Limb (tissue), 2 donors: ENCODE results near the gene BOLA3.
"Not testable (repeated sequence)": the region's sequence is repeated elsewhere in the genome, so short reads cannot be mapped to it uniquely, and the experiment has no call there.

Experiments
- DNase-seq, 2 donors: peaks; one replicate each; pipeline ENCODE4 v3.0.0-alpha.2; 2016; ENCODE audit errors: extremely low spot score in 2 of 2

BOLA3 gene

DNA sequence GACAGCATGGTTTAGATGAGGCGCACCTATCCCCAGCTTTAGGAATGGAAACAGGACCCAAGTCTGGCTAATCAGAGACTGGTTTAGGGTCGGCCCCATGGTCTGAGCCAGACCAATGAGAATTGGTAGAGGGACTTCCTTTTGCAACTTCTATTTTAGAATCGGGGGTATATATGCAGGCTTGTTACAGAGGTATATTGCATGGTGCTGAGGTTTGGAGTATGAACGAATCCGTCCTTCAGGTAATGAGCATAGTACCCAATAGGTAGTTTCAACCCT, 1.5 kb upstream of the BOLA3 start:
- DNase-seq = no peak

- DNase-seq = no peak
Measured at GRCh38 chr2:74148457-74149246, 940 bp upstream of the BOLA3 start.

- DNase-seq = no peak
Measured at GRCh38 chr2:74146929-74147726, 584 bp downstream of the BOLA3 start.

GRCh38 chr2:74142340-74142739, 5.4 kb downstream of the BOLA3 start:
- no peak for DNase-seq

- no peak for DNase-seq
Measured at GRCh38 chr2:74138600-74139323, 8.9 kb downstream of the BOLA3 start.

DNA sequence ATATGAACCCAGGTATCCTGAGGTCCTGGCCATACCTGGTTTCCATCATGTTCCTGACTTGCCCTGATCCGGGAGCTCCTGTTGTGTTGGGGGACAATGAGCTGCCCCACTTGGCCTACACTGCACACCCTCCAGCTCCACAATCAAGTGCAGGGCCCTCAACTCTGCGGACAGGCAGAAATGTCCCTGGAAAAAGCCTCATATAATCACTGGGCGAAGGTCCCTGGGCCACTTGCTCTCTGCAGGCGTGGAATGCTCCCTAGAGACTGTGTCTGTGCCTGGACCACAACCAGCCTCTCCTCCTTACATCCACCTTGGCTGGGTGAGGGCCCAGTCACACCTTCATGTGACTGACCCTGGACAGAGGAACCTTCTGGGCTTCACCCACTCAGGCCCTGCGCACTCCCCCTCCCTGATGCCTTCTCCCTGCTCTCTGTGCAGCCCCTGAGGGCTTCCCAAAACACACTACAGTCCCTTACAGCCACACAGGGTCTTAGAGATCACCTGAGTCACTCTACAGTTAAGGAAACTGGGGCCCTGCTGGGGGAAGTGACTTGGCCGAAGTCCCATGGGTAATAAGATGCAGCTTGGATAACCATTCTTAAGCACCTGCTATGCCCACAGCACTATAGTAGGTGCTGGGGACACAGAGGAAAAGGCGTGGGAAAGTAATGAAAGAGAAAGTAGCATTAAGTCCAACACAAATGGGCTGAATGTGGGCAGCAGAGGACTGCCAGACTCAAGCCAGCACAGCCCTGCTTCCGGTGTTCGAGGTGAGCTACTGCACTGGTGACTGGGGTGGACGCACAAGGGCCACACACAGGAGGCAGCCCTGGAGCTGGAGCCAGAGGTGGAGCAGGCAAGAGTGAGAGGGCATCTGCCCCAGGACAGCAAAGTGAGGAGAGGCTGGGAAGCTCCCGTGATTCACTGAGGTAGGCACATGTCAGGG, 9.8 kb downstream of the BOLA3 start:
- DNase-seq = no peak

GRCh38 chr2:74131901-74132300, 15.8 kb downstream of the BOLA3 start:
- no peak for DNase-seq

DNA sequence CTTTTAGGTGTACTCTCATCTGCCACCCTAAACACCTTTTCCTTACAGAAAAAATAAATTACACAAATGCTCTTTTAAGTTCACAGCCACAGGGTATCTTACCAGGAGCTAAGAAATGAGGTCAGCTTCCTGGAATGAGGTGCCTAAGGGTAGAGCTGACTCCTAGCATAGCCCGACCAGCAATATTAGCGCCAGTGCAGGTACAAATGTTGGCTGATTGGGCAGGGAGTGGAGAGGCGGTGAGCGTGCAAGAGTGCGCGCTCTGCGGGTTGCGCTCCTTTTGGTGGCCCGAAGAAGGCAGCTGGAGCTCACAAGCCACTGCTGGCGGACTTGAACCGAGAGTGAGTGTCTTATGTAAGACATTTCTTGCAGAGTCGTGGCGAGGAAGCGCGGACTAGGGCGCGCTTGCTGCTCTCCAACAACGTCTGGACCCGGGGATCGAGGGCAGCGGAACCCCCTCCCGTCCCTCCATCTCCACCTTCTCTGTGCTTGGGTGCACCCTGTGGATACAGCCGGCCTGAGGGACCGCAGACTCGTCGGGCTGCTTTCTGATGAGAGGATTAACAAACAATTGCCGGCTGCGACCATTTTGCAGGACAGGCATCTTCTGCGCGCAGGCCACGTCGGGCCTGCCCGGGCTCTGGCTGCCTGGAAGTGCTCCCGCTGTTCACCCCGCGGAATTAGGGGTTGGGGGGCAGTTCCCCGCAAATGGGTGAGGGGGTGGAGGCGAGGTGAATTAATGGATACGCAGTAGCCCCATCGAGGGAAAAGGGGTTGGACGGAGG, 17.3 kb downstream of the BOLA3 start:
- DNase-seq = no peak

- DNase-seq = no peak
Measured at GRCh38 chr2:74128206-74128605, 19.5 kb downstream of the BOLA3 start.

DNA sequence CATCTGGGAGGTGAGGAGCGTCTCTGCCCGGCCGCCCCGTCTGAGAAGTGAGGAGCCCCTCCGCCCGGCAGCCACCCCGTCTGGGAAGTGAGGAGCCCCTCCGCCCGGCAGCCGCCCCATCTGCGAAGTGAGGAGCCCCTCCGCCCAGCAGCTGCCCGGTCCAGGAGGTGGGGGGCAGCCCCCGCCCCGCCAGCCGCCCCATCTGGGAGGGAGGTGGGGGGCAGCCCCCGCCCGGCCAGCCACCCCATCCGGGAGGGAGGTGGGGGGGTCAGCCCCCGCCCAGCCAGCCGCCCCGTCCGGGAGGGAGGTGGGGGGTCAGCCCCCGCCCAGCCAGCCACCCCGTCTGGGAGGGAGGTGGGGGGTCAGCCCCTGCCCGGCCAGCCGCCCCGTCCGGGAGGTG, 23.8 kb downstream of the BOLA3 start:
- DNase-seq = not testable (repeated sequence)

- DNase-seq = not testable (repeated sequence)
Measured at GRCh38 chr2:74121846-74122245, 25.9 kb downstream of the BOLA3 start.

DNA sequence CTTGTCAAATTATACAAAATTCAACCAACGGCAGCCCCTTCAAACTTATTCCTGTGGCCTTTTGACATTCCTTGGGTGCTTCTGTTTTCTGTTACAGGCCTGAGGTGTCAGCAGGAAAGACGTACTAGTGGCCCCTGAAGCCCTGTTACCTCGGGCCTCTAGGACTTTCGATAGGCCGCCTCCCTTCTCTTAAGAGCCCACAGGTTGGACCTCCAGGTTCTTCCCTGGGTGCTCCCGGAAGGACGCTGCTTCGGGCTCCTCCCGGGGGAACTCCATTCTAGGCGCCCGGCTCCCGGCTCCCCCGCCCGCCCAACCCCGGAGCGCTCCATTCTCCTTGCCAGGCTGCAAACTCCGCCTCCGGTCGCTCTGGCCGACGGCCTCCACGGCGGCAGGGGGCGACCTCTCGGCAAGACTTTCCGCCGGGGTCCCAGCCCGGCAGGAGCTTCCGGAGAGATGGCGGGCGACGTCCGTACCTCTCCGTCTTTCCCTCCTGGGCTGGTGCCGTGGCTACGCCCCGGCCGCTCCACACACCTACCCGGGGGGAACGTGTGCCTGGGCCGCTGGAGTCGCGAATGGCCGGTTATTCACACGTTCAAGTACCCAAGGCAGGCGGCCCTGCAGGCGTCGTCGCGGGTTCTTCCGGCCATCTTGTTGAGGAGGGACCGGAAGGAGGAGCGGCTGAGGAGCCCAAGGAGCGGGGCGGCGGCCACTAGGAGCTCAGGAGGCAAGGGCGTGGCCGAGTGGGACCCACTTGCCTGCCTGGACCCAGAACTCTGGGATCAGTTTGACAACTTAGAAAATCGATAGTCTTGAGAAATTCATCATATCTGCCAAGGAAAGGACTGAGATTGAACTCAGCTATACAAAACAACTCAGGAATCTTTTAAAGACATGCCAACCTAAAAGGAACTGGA, 27.5 kb downstream of the BOLA3 start:
- peak; percentile 85 to 89 for DNase-seq

GRCh38 chr2:74119339-74119738, 28.4 kb downstream of the BOLA3 start:
- DNase-seq = no peak

DNA sequence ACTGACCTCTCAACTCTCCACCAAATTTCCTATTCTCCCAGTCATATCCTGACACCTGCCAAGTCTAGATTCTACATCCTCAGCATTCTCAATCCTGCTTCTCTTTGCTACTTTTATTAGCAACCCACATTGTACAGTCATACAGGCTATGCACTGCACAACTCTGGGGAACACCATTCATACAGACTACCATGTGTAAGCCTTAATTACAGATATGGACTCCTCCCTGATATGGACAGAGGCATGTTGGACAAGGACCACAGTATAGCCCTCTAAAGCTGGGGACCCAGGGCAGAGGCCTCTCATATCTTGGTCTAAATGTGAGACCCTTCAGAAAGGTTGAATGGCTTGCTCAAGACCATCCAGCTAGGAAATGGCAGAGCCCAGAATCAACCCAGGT, 36.3 kb downstream of the BOLA3 start:
- no peak for DNase-seq

DNA sequence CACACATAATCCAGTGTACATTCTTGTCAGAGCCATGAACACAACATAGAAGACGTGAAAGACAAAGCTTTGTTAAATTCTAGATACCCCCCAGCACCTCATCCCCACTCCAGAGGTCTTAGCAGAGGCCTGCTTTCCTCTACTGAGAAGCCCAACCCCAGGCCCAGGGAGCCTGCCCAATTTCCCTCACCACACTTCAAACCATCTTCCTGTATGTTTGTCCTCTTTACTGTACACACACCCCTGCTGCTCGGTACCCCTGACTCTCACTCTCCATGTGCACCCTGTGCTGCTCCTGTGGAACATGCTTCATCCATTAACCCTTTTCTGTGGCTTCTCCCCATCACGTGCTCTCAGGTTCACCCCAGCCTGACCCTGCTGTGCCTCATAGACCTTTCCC, 37.2 kb downstream of the BOLA3 start:
- no peak for DNase-seq

GRCh38 chr2:74109551-74109950, 38.2 kb downstream of the BOLA3 start:
- no peak for DNase-seq

GRCh38 chr2:74107071-74107470, 40.6 kb downstream of the BOLA3 start:
- DNase-seq = no peak

DNA sequence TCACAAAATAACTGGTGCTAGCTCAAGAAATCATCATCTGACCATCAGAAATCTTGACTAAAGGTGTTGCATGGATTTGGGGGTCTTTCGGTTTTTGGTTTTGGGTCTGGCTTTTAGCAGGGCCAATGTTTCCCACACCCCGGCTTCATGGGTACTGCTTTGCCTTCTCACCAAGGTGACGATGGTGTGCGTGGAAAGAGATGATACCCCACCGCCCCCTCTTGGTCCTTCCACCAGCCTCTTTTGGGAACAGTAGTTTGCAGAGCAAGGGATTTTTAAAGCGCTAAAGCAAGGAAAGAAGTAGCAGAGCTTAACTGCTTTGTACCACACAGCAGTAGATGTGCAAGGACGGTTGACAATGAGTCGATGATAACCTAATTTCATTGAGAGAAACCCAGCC, 42.3 kb downstream of the BOLA3 start:
- no peak for DNase-seq

- peak in 1 of 2 donors; percentile 3 for DNase-seq
Measured at GRCh38 chr2:74104839-74105238, 42.9 kb downstream of the BOLA3 start.
